ENCODE measurements around the gene LDB3. TPM values are rescaled to one million over a fixed set of nuclear protein-coding genes. Genes with fewer than 3 reads are reported as not detected.

Gene LDB3
- total and polyA plus RNA-seq, 5 experiments from 2014 or later, result 0.08 to 0.29 TPM; not detected in 3

GRCh38 chr10:86699125-86699524, 30.8 kb downstream of the LDB3 start:
- Mint-ChIP-seq H3K9me3 (no peaks in the 10 kb centered on the region), H3K27ac (peak overlapping the region in 1 of 10 donors; percentile 59), H3K36me3 (no peaks in the 10 kb centered on the region), H3K27me3 (peaks cover 0 to 10% (median 0%) of the 10 kb centered on the region in 5 donors), H3K4me3 (no peak overlapping the region), H3K4me1 (peaks cover 0 to 4% (median 0%) of the 10 kb centered on the region in 4 donors)
- ATAC-seq (no peak), DNase-seq (no peak)
- POLR2A ChIA-PET, result no interaction called here

- Mint-ChIP-seq H3K27me3 (peaks cover 0 to 10% (median 0%) of the 10 kb centered on the region in 5 donors), H3K9me3 (no peaks in the 10 kb centered on the region), H3K36me3 (no peaks in the 10 kb centered on the region), H3K4me3 (no peak overlapping the region), H3K27ac (no peak overlapping the region), H3K4me1 (peaks cover 0 to 4% (median 0%) of the 10 kb centered on the region in 4 donors)
- no peak for ATAC-seq
- DNase-seq, result no peak
- POLR2A ChIA-PET, result no interaction called here
Observed at GRCh38 chr10:86699541-86699940, 31.2 kb downstream of the LDB3 start.

- POLR2A ChIA-PET, result no interaction called here
- no peaks in the 10 kb centered on the region for H3K9me3 Mint-ChIP-seq
- no peak for ATAC-seq
- H3K27ac Mint-ChIP-seq, result peak overlapping the region in 1 of 10 donors; percentile 43
- no peak overlapping the region for H3K4me3 Mint-ChIP-seq
- no peaks in the 10 kb centered on the region for H3K36me3 Mint-ChIP-seq
- H3K27me3 Mint-ChIP-seq, result peaks cover 0 to 10% (median 0%) of the 10 kb centered on the region in 5 donors
- peaks cover 0 to 4% (median 0%) of the 10 kb centered on the region in 4 donors for H3K4me1 Mint-ChIP-seq
- no peak for DNase-seq
Observed at GRCh38 chr10:86699991-86700840, 31.9 kb downstream of the LDB3 start.

GRCh38 chr10:86700851-86701617, 32.7 kb downstream of the LDB3 start:
- no peak overlapping the region for H3K4me3 Mint-ChIP-seq
- ATAC-seq, result no peak
- H3K27me3 Mint-ChIP-seq, result peaks cover 0 to 10% (median 0%) of the 10 kb centered on the region in 5 donors
- H3K4me1 Mint-ChIP-seq, result peaks cover 0 to 4% (median 0%) of the 10 kb centered on the region in 4 donors
- no peaks in the 10 kb centered on the region for H3K9me3 Mint-ChIP-seq
- no peak overlapping the region for H3K27ac Mint-ChIP-seq
- POLR2A ChIA-PET, result no interaction called here
- DNase-seq, result no peak
- H3K36me3 Mint-ChIP-seq, result no peaks in the 10 kb centered on the region

GRCh38 chr10:86703176-86703575, 34.9 kb downstream of the LDB3 start:
- H3K4me3 Mint-ChIP-seq, result no peak overlapping the region
- POLR2A ChIA-PET, result no interaction called here
- H3K36me3 Mint-ChIP-seq, result no peaks in the 10 kb centered on the region
- no peaks in the 10 kb centered on the region for H3K9me3 Mint-ChIP-seq
- peaks cover 0 to 4% (median 0%) of the 10 kb centered on the region in 4 donors for H3K4me1 Mint-ChIP-seq
- no peak for DNase-seq
- ATAC-seq, result no peak
- no peak overlapping the region for H3K27ac Mint-ChIP-seq
- peaks cover 0 to 10% (median 0%) of the 10 kb centered on the region in 5 donors for H3K27me3 Mint-ChIP-seq

- Mint-ChIP-seq H3K4me1 (peaks cover 0 to 4% (median 4%) of the 10 kb centered on the region in 4 donors), H3K27me3 (peaks cover 0 to 6% (median 0%) of the 10 kb centered on the region in 5 donors), H3K9me3 (no peaks in the 10 kb centered on the region), H3K4me3 (no peak overlapping the region), H3K27ac (no peak overlapping the region), H3K36me3 (no peaks in the 10 kb centered on the region)
- no peak for ATAC-seq
- no peak for DNase-seq
- POLR2A ChIA-PET, result no interaction called here
Observed at GRCh38 chr10:86705139-86705538, 36.8 kb downstream of the LDB3 start.

- no peak overlapping the region for H3K27ac Mint-ChIP-seq
- H3K27me3 Mint-ChIP-seq, result peaks cover 0 to 6% (median 0%) of the 10 kb centered on the region in 5 donors
- no peak for DNase-seq
- ATAC-seq, result no peak
- POLR2A ChIA-PET, result no interaction called here
- H3K9me3 Mint-ChIP-seq, result no peaks in the 10 kb centered on the region
- H3K4me3 Mint-ChIP-seq, result no peak overlapping the region
- peaks cover 5 to 12% (median 8%) of the 10 kb centered on the region in 4 donors for H3K4me1 Mint-ChIP-seq
- H3K36me3 Mint-ChIP-seq, result no peaks in the 10 kb centered on the region
Observed at GRCh38 chr10:86705905-86706304, 37.6 kb downstream of the LDB3 start.

GRCh38 chr10:86706401-86706841, 38.1 kb downstream of the LDB3 start:
- no peak overlapping the region for H3K27ac Mint-ChIP-seq
- POLR2A ChIA-PET, result no interaction called here

GRCh38 chr10:86706977-86707376, 38.7 kb downstream of the LDB3 start:
- POLR2A ChIA-PET, result no interaction called here
- DNase-seq (no peak), ATAC-seq (no peak)
- Mint-ChIP-seq H3K4me3 (no peak overlapping the region), H3K9me3 (no peaks in the 10 kb centered on the region), H3K36me3 (no peaks in the 10 kb centered on the region), H3K4me1 (peaks cover 5 to 17% (median 11%) of the 10 kb centered on the region in 4 donors), H3K27me3 (no peaks in the 10 kb centered on the region), H3K27ac (no peak overlapping the region)

More at GRCh38 chr10:86706401-86706841, 38.1 kb downstream of the LDB3 start:
- no peak for DNase-seq
- H3K4me3 Mint-ChIP-seq, result peak overlapping the region in 1 of 10 donors; percentile 38
- H3K27me3 Mint-ChIP-seq, result peaks cover 0 to 2% (median 0%) of the 10 kb centered on the region in 5 donors
- no peaks in the 10 kb centered on the region for H3K9me3 Mint-ChIP-seq
- no peaks in the 10 kb centered on the region for H3K36me3 Mint-ChIP-seq
- ATAC-seq, result no peak
- H3K4me1 Mint-ChIP-seq, result peaks cover 6 to 14% (median 9%) of the 10 kb centered on the region in 4 donors

- no peak overlapping the region for H3K4me3 Mint-ChIP-seq
- H3K27me3 Mint-ChIP-seq, result no peaks in the 10 kb centered on the region
- no peaks in the 10 kb centered on the region for H3K9me3 Mint-ChIP-seq
- H3K4me1 Mint-ChIP-seq, result peaks cover 4 to 21% (median 16%) of the 10 kb centered on the region in 4 donors
- POLR2A ChIA-PET, result no interaction called here
- H3K27ac Mint-ChIP-seq, result no peak overlapping the region
- no peaks in the 10 kb centered on the region for H3K36me3 Mint-ChIP-seq
- DNase-seq (no peak), ATAC-seq (no peak)
Observed at GRCh38 chr10:86707505-86707904, 39.2 kb downstream of the LDB3 start.

GRCh38 chr10:86708068-86708782, 39.9 kb downstream of the LDB3 start:
- H3K27me3 Mint-ChIP-seq, result no peaks in the 10 kb centered on the region

GRCh38 chr10:86708783-86709380, 40.6 kb downstream of the LDB3 start:
- Mint-ChIP-seq H3K27me3 (no peaks in the 10 kb centered on the region), H3K4me3 (peak overlapping the region in 1 of 10 donors; percentile 11), H3K27ac (peak overlapping the region in 6 of 10 donors; percentile 17 to 95 (median 46)), H3K9me3 (no peaks in the 10 kb centered on the region), H3K36me3 (no peaks in the 10 kb centered on the region), H3K4me1 (peaks cover 4 to 21% (median 17%) of the 10 kb centered on the region in 4 donors)
- POLR2A ChIA-PET, result no interaction called here
- DNase-seq (no peak), ATAC-seq (no peak)

More at GRCh38 chr10:86708068-86708782, 39.9 kb downstream of the LDB3 start:
- Mint-ChIP-seq H3K4me1 (peaks cover 4 to 21% (median 16%) of the 10 kb centered on the region in 4 donors), H3K27ac (peak overlapping the region in 3 of 10 donors; percentile 25 to 72 (median 29)), H3K9me3 (no peaks in the 10 kb centered on the region), H3K36me3 (no peaks in the 10 kb centered on the region), H3K4me3 (no peak overlapping the region)
- POLR2A ChIA-PET, result no interaction called here
- ATAC-seq, result no peak
- no peak for DNase-seq

All from naive thymus-derived CD8-positive, alpha-beta T cell (primary cell).